C4-2B (cell line): ENCODE data around the gene CDC14A.

Source experiments
- ZFX ChIP-seq: fragments of 450-650 bp; IDR thresholded peaks from 2 replicates; pipeline ENCODE4 v1.6.1; 2017
- TF ChIP-seq, protein P1 (sequence below): fragments of 450-650 bp; conservative IDR thresholded peaks from 2 replicates; pipeline ENCODE4 v1.5.1; 2017; ENCODE audit warnings: mild to moderate bottlenecking

DNA sequence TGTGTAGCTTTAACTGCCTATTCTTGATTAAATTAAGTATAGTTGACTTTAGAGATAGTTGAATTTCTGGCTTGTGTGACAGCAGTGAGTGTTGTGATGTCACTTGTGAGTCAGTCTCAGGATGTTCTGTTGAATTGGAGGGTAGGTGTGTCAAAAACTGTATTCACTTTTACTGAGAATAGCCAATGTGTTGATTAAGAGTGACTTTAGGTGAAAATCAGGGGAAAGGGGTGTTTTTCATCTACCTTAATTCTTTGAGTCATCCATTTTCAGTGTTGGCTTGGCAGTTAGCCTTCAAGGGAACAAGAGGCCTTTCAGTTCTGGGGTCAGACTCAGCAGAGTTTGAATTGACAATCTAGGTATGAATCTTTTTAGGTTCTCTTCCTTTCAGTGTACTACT is 75.9 kb downstream of the CDC14A start:
- TF ChIP-seq, protein P1, sequence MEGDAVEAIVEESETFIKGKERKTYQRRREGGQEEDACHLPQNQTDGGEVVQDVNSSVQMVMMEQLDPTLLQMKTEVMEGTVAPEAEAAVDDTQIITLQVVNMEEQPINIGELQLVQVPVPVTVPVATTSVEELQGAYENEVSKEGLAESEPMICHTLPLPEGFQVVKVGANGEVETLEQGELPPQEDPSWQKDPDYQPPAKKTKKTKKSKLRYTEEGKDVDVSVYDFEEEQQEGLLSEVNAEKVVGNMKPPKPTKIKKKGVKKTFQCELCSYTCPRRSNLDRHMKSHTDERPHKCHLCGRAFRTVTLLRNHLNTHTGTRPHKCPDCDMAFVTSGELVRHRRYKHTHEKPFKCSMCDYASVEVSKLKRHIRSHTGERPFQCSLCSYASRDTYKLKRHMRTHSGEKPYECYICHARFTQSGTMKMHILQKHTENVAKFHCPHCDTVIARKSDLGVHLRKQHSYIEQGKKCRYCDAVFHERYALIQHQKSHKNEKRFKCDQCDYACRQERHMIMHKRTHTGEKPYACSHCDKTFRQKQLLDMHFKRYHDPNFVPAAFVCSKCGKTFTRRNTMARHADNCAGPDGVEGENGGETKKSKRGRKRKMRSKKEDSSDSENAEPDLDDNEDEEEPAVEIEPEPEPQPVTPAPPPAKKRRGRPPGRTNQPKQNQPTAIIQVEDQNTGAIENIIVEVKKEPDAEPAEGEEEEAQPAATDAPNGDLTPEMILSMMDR: no peak
- TF ChIP-seq ZFX: no peak
